Jurkat, Clone E6-1 (cell line): ENCODE results near the gene SP2.

Experiments used
- DNase-seq: peaks from one replicate; pipeline ENCODE4 v3.0.0-alpha.2; 2011; ENCODE audit warnings: low read depth, low spot score
- H3K4me3 ChIP-seq: 2 replicates; pipeline ENCODE4 v1.5.1; 2011; ENCODE audit warnings: mild to moderate bottlenecking, low read length, control low read depth, moderate library complexity

The SP2 gene

DNA sequence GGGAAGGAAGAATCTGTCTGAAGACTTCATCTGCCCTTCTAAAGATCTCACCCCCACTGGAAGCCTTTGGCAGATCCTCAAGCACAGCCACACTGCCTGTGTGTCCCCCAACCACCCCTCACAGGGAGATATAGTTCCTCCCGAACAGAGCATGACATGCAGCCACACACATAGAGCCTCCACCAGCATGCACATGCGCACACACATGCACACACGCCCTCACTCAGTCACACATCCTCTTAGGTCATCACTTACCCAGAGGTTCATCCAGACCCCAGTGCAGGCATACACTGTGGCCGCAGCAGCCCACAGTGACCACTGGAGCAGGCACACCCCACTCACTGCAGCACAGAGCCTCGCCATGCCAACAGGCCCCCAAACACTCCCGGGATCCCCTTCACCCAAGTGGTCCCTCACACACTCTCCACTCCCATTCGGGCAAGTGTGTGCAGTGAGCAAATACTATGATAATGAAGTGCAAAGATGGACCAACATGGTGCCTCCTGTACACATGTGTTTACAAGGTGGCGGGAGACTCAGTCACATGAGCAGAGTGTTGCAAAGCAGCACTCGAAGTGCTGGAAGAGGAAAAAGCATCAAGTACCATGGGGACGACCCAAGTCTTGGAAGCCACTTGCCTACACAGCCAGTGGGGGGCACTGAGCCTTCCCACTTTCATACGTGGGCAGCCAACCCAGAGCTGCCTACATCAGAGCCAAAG is 28.1 kb upstream of the SP2 start:
- no peak for DNase-seq
- H3K4me3 ChIP-seq, result no peak overlapping the region

DNA sequence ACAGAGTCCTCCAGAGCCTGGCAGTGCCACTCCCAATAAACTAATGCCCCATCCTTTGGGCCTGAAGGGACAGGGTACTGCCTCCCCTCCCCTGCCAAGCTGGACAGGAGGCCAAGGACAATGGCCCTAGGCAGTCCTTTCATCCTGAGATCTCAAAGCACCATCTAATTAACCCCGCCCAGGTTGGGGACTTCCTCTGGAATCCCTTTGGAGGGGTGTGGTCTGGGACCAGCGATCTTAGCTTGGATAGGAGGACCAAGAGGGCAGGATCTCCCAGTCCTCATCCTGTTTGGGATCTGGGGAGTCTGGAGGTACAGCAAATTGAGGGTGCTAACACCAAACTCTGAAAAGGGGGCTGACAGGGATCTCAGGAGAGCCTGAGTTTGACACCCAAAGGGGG is 26.9 kb upstream of the SP2 start:
- no peak overlapping the region for H3K4me3 ChIP-seq
- no peak for DNase-seq

DNA sequence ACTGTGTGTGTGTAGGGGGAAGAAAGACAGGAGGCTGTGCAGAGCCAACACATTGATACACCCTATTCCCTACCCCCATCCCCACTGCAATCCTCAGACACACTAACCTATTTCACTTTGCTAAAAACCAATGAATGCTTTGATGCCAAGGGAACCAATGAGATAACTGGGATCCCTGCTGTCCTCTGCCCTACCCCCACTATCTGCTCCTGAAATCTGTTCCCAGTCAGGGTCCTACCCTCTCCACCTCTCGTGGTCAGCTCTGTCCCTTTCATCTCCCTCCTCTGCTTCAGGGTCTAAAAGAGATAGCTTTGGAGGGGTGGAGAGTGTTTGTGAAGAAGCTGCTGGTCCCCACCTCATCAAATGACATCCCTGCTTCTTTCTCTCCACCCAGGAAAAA is 26.0 kb upstream of the SP2 start:
- H3K4me3 ChIP-seq, result no peak overlapping the region
- DNase-seq, result no peak

DNA sequence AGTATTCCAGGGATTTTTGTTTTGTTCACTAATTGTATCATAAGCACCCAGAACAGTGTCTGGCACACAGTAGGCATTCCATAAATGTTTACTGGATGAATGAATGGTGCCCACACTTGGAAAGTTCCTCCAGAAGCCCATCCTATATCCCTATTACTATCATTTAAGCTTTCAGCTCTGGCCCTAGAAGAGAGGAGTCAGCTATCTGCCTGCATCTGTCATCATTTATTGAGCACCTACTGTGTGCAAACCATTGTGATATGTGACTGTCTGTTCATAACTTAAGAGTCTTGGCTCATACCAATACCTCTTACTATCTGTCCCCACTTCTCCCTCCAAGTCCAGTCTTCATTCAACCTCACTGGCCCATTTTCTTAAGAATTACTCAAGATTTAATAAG is 25.0 kb upstream of the SP2 start:
- H3K4me3 ChIP-seq, result no peak overlapping the region
- DNase-seq, result no peak

DNA sequence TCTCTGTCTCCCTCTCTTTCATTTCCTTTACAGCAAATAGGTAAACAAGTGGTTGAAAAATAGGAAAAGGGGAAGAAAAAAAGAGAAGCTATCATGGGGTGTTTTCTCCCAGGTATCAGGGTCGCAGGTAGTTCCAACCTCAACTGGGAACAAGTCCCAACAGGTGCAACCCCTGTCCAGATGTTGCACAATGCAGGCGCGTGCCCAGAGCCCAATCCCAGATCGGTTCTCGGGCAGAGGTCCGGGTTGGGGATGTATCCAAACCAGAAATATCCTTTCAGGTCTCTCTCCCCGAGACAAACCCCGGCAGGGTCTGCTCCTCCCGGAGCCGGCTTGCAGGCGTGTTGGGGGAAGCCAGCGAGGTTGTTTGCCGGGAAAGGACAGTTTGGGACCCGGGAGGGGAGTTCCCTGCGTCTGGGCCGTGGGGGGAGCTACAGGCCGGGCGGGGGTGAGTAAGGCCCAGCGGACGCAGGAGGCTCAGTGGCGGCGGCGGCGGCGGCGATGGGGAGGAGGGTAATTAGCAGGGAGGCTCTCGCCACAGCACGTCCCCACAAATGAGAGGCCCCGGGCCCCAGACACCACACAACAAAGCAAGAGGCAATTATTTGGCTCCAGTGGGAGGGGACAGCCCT is 23.9 kb upstream of the SP2 start:
- H3K4me3 ChIP-seq, result no peak overlapping the region
- no peak for DNase-seq

DNA sequence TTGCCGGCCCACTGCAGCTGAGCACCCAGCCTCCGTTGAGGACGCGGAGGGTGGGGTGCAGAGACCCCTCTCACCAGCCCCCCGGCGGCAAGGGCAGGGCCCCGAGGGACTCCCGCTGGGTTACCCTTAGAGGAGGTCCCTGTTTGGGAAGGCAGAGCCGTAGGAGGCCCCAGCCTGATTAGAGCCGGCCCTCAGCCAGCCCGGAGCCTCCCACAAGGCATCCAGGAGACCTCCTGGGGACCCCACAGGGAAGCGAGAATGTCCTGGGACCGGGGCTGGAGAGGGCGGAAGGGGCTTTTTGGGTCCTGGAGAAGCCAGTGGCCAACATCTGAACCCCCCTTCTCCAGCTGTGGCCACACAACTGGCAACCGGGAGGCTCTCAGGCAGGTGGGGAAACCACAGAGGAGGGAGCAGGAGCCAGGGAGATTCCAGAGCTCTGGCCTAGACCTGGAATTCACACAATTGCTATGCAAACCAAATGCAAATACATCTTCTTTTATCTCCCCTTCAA is 23.3 kb upstream of the SP2 start:
- no peak overlapping the region for H3K4me3 ChIP-seq
- DNase-seq, result no peak

DNA sequence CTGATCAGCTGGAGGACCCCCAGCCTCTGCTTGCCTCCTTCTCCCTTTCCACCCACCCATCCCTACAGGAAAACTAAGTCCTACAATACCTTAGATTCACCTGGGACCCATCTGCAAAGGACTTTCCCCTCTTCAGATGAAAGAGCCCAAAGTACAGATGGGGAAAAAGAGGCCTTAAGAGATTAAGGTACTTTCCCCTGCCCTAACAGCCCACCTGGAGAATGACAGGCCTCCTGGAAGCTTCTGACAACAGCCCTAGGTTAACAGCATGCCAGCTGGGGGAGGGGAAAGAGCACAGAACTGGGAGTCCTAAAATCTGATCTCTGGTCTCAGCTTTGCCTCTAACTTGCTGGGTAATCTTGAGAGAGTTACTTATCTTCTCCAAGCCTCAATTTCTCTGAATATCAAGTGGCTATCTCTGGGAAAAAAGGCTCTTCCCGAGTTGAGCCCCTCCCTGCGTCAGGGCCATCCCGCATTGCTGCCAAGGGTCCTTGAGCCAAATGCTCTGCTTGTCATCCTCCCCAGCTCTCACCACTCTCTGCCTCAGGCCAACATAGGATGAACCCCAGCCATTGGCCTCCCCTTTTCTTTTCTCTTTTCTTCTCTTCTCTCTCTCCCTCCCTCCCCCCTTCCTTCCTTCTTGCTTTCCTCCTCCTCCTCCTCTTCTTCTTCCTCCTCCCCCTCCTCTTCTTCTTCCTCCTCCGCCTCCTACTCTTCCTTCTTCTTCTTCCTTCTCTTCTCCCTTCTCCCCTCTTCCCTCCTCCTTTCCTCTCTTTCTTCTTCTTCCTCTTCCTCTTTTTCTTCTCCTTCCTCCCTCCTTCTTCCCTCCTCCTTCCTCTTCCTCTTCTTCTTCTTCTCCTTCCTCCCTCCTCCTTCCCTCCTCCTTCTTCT is 22.6 kb upstream of the SP2 start:
- no peak for DNase-seq
- no peak overlapping the region for H3K4me3 ChIP-seq

DNA sequence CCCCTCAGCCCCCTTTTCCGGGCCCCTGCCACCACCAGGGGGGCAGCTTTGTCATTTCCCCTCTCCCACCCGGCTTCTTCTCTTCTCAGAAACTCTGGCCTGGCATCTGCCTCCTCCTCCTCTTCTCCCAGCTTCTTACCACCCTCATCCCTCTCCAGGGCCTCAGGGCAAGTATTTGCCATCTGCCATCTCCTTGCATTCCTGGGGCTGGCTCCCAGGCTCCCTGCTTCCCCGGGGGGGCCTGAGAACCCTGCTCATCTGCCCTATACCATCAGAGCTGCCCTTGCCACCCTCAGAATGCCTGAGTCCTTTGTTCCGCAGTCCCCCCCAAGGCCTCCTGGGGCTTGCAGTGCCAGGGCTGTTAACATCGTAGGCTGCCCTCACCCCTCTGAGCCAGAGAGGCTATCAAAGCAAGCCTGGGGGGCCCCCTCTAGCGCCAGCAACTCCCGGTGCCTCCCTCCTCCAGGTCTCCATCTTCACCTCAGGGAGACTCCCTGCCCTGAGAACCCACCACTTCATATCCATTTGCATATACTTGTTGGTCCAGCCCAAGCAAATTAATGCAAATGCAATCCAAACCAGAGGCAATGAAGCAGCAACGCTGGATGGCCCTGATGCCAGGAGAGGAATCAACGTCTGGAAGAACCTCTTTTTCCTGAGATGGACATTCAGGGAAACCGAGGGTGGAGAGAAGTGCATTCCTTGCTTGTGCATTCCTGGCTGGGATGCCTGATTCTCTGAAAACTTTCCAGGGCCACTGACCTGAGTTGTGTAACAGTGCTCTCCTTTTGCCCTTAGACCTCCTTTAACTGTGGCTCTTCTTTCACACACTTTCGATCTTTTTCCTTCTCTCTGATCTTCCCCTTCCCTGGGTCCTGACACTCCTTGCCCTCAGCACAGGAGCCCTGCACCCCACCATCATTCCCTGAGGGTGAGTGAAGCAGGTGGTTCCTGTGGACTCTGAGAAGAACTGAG is 20.7 kb upstream of the SP2 start:
- no peak overlapping the region for H3K4me3 ChIP-seq
- no peak for DNase-seq

DNA sequence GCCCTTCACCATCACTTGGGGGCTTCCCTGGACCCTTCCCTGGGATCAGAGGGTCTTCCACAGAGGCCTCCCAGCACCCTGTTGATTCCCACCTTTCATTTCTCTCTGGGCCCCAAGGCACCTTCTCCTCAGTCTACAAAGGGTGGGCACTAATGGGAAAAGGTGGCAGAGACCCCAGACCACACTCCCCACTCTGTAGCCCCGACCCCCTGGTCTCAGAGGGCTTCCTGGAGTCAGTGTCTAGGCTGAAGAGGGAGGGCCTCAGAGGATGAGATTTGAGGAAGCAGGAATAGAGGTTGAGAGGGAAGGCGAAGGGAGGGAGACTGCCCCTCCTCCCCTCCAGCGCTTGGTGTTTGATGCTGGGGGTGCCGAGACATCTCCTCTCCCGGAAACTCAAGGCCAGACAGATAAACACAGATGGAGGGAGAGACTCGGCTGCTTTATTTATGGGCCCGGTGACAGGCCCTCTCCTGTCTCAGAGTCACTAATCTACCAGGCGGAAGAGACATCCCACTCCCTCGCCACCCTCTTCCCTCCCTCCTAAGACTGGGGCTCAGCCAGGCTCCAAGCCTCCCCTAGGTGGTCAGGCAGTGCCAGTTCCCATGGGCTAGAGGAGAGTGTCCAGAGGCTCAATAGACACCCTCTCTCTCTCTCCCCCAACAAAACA is 18.5 kb upstream of the SP2 start:
- H3K4me3 ChIP-seq, result no peak overlapping the region
- no peak for DNase-seq

DNA sequence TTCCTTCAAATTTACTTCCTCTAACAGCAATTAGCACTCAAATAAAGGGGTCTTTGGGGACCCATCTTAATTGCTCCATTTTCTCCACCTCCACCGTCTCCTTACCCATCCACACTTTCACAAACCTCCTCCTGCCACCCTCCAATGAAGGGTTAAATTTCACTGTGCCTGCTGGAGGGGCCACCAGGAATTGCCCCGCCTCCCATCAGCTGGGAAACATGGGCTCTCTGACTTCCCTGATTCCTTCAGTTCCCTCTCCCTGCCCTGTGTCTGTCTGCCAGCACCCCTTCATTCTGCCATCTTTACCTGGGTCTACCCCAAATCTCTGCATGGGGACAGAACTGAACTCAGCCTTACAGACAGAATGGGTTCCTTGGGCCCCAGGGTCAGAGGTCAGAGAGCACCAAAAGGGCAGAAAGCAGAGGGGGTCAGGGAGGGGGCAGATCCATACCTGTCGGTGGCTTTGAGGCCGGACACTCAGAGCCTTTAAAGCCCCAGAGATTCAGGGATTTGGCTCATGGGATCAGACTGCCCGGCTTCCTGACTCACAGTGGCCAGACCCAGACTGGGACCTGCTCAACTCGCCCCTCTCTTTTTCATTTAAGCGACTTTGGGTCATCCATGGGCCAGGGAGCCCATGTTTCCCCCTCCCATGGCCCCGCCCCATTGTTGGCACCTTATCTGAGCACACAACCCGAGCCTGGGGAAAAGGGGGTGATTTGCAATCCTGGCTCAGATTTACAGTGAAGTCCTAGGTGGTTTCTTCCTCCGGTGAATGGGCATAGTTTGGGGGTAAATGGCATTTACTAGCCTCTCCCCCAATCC is 17.6 kb upstream of the SP2 start:
- DNase-seq, result no peak
- no peak overlapping the region for H3K4me3 ChIP-seq

DNA sequence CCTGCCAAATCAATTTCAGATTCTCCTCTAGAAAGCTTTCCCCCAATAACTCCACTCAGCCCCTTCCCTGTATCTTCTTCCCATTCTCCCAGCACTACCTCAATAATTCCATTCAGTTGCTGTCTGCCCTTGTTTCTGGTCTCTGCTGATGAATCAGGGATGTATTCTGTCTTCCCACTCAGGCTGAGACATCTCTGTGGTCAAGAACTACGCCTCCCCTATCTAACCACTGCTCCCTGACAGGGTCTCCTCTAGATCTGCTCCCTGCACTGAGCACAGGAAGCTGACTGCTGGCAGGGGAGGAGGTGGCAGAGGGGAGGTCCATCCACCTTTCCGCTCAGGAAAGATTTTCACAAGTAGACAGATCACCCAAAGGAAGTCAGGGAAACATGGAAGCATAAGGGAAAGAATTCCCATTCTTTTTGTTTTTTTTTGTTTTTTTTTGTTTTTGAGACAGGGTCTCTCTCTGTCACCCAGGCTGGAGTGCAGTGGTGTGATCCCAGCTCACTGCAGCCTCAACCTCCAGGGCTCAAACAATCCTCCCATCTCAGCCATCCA is 16.9 kb upstream of the SP2 start:
- DNase-seq, result no peak
- no peak overlapping the region for H3K4me3 ChIP-seq

DNA sequence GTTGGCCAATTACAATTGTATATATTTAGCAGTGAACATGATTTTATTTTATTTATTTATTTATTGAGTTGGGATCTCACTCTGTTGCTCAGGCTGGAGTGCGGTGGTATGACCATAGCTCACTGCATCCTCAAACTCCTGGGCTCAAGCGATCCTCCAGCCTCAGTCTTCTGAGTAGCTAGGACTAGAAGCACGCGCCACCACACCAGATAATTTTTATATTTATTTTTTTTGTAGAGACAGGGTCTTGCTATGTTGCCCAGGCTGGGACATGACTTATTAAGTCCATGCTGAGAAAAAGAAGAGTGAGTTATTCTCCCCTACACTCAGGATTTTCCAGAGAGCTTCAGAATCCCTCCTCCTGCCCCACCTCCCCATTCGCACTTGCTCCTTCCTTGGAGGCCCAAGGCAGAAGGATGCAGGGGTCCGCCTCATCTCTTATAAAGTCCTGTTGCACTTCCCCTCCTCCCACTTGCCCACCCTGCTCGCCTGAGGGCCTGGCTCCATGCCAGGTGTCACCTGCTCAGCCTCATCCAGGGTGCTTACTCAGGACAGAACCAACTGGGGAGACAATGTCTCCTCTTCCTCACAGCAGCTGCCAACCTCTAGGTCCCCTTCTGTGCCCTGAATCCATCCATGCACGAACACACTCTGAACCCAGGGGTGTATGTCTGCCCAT is 16.1 kb upstream of the SP2 start:
- H3K4me3 ChIP-seq, result no peak overlapping the region
- DNase-seq, result no peak

DNA sequence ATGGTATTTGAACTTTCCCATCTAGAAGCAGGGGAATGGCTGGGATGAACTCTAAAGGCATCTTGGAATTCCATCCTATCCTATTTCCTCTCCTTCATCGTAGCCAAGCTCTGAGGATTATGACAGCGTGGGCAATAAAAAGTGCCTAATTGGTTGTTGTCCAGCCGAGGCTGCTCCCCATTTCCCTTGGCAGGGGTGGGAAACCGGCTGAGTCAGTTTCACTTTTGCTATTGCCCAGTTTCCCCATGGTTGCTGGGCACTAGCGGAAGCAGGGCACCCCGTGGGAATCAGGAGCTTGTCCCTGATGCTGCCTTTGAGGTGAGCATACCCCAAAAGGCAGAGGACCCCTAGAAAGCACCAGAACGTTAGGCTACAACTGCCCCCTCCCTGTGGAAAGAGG is 13.8 kb upstream of the SP2 start:
- H3K4me3 ChIP-seq, result no peak overlapping the region
- no peak for DNase-seq

DNA sequence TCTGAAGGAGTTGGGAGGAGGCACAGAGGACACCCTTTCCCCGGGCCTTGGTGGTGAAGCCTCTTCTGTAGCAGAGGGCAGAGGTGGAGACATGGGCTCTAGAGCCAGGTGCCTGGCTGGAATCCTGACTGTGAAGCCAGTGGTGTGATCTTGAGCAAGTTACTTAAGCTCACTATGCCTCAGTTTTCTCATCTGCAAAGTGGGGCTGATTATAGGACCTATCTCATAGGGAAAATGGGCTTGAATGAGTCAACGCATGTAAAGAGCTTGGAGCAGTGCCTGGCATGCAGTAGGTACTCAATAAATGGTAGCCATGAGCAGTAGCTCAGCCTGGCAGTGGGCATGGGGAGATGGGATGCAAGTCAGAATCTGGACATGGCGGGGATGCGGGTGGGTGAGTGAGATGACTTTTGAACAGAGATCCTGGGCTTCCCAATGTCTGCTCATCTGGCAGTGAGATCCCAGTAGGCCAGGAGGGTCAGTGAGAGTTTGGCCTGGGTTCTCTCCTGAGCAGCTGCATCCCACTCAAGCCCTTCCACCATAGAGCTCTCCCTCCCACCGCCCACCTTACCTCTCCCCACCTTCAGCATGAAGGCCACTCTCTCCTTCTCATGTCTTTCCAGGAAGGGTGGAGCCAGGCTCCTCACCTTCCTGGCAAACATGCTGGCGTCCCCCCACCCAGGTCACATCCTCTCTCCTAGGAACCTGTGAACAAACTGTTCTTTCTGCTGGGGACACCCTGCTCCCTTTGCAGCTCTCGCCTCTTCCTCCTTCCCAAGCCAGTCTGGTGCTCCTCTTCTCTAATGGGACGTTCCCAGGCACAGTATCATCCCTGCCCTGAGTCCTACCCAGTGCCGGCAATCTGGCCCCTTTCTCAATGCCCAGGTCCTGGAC is 13.1 kb upstream of the SP2 start:
- H3K4me3 ChIP-seq, result no peak overlapping the region
- DNase-seq, result no peak

DNA sequence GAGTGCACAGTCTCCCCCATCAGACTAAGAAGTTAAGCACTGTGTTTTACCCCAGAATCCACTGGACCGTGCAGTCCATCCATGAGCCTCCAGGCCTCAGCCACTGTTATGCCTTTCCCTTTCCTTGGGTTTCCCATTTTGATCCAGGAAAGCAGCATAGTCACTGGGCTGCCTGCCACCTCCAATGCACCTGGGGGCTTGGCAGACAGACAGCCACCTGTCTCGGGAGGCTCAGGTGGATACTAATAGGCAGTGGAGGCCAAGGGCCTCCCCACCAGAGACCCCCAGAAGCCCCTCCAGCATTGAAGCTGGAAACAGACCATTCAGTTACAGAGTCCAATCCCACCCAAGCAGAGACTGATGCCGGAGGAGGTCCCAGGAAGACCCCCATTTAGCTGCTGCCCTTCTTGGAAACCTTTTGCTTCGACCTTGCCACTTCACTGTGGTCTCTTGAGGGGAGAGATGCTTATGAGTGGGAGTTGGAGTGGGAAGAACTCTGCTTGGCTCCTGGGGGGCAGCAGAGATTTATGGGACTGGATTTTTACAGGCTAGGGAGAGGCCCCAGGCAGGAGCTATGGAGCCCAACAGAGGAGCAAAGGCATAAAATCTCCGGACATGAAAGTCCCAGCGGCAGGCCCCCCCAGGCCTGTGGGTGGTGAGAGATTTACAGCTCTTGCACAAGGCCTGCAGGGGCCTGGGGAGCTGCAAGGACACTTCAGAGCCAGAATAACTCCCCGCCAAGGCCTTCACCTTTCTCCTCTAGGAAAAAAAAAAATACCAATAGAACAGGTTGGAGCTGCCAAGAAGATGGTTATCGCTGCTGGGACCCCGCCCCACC is 12.2 kb upstream of the SP2 start:
- DNase-seq, result no peak
- no peak overlapping the region for H3K4me3 ChIP-seq
